ENCODE measurements around the gene P2RY11.
A peak's percentile ranks its signal among the peaks of the same experiment; 100 is the strongest.

Gene P2RY11

GRCh38 chr19:10141479-10141878, 30.0 kb downstream of the P2RY11 start:
- no peak for DNase-seq (ENCODE audit: low read depth in 2 of 2)

- no peak for DNase-seq (ENCODE audit: low read depth in 2 of 2)
These were observed 30.5 kb downstream of the P2RY11 start for GRCh38 chr19:10141973-10142372.

- peak in 1 of 2 donors; percentile 14 for DNase-seq (ENCODE audit: low read depth in 2 of 2)
These were observed 31.3 kb downstream of the P2RY11 start for GRCh38 chr19:10142701-10143375.

GRCh38 chr19:10143681-10144080, 32.2 kb downstream of the P2RY11 start:
- no peak for DNase-seq (ENCODE audit: low read depth in 2 of 2)

GRCh38 chr19:10144361-10144760, 32.9 kb downstream of the P2RY11 start:
- no peak for DNase-seq (ENCODE audit: low read depth in 2 of 2)

- no peak for DNase-seq (ENCODE audit: low read depth in 2 of 2)
These were observed 33.5 kb downstream of the P2RY11 start for GRCh38 chr19:10145031-10145430.

- DNase-seq (ENCODE audit: low read depth in 2 of 2), result no peak
These were observed 34.6 kb downstream of the P2RY11 start for GRCh38 chr19:10146142-10146541.

- DNase-seq (ENCODE audit: low read depth in 2 of 2), result no peak
These were observed 37.9 kb downstream of the P2RY11 start for GRCh38 chr19:10149427-10149826.

GRCh38 chr19:10151521-10151920, 40.0 kb downstream of the P2RY11 start:
- DNase-seq (ENCODE audit: low read depth in 2 of 2), result no peak

- DNase-seq (ENCODE audit: low read depth in 2 of 2), result no peak
These were observed 40.6 kb downstream of the P2RY11 start for GRCh38 chr19:10152100-10152499.

GRCh38 chr19:10155839-10156238, 44.3 kb downstream of the P2RY11 start:
- no peak for DNase-seq (ENCODE audit: low read depth in 2 of 2)

- DNase-seq (ENCODE audit: low read depth in 2 of 2), result no peak
These were observed 46.6 kb downstream of the P2RY11 start for GRCh38 chr19:10158071-10158470.

GRCh38 chr19:10158485-10158884, 47.0 kb downstream of the P2RY11 start:
- DNase-seq (ENCODE audit: low read depth in 2 of 2), result no peak

GRCh38 chr19:10159610-10160009, 48.1 kb downstream of the P2RY11 start:
- DNase-seq (ENCODE audit: low read depth in 2 of 2), result no peak

GRCh38 chr19:10163536-10163935, 52.0 kb downstream of the P2RY11 start:
- no peak for DNase-seq (ENCODE audit: low read depth in 2 of 2)
